GM21528 (cell line): Measurements from ENCODE around the gene LRRC73.
"Not testable (repeated sequence)": the region's sequence is repeated elsewhere in the genome, so short reads cannot be mapped to it uniquely, and the experiment has no call there.

Experiments used
- ATAC-seq: cut with Tn5 transposase; IDR thresholded peaks from one replicate; pipeline ENCODE4 v1.9.1; 2021; ENCODE audit warnings: mild to moderate bottlenecking, moderate library complexity; ENCODE audit not compliant: unreplicated experiment, low FRiP score

Gene LRRC73, protein sequence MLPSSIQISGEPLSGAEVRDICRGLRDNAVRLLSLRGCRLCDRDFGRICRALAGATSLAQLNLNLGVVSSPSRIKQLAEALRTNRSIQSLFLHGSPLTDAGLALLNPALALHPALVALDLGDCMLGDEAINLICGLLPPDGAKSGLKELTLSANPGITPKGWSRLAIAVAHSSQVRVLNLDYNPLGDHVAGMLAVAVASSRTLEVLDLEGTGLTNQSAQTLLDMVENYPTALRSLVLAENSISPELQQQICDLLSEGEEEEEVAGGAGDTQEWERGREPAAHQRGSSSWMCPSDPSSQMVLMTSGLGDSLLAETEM

DNA sequence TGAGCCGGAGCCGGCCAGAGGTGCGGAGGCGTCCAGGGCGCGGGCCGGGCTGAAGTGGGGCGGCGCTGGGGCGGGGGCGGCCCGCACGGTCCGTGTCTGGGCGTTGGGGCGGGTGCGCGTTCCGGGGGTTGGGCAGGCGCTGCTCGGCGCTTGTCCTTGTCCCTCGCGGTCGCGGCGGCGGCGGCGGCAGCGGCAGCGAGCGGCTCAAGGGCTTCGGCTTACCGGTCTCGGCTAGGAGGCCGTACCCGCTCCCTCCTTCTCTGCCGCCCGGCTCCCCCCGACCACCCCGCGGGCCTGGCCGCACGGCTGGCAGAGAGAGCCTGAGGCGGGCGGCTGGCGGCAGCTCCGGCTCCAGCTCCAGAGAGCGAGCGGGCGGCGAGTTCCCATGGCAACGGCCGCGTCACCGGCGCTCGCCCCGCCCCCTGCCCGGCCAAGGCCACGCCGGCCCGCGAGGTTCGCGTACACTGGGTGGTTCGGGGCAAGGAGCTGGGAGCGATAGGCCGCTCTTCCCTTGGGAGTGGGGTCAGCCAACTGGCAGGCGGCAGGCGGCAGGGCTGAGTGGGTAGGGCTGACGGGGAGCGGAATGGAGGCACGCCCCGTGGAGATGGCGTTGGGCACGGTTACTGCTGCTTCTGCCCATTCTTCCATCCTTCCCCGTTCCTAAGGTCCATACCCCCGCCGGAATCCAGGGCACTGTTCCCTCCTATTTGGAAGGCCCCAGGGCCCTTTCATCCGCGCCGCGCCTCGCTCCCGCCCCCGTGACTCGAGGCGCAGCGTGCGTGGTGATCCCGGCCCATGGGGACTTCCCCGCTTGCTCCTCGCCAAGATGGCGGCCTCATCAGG, at the start of gene LRRC73:
Gene LRRC73, minus strand, starts transcription at position 363 of the 843 bp plus-strand sequence. CDS start 561 bp downstream, outside the sequence.
- ATAC-seq, result no peak

DNA sequence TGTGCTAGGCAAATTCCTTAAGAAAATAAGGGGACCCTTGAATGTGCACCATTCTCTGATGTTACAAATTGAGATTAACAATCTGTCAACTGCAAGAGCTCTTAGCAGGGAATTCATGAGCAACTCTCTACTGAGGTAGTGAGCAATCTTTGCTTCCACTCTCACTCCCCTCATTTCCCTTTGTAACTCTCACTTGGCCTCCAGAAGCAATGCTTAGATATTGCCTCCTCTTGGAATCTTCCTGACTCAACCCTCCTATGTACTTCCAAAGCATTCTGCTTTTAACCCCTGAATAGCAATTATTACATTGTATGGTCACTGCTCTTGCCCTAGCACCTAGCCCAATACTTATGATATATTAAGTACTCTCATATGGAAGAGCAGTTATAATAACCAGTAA, 49.2 kb upstream of the LRRC73 start:
- no peak for ATAC-seq

DNA sequence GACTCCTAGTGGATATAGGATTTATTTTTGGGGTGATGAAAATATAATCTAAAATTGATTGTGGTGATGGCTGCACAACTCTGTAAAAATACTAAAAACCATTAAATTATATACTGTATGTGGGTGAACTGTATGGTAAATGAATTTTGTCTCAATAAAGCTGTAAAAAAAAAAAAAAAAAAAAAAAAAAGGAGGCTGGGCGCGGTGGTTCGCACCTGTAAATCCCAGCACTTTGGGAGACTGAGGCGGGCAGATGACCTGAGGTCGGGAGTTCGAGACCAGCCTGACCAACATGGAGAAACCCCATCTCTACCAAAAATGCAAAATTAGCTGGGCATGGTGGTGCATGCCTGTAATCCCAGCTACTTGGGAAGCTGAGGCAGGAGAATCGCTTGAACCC, 47.5 kb upstream of the LRRC73 start:
- not testable (repeated sequence) for ATAC-seq

DNA sequence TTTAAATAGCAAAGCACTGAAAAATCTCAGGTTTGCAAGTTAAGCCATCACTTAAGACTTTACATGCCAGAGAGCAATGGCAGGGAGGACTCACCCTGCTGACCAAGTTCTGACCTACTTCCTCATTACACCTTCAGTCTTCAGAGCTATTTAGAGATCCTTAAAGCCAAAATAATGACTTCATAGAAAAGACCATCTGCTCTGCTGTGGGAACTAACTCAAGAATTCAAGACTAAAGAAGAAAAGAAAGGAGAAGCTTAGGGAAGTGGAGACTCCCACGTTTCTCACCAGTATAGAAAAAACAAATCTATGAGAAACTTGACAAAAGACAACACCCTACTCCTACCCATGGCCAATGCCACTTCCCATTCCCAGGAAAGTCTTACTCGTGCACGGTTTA, 37.1 kb upstream of the LRRC73 start:
- ATAC-seq, result no peak

DNA sequence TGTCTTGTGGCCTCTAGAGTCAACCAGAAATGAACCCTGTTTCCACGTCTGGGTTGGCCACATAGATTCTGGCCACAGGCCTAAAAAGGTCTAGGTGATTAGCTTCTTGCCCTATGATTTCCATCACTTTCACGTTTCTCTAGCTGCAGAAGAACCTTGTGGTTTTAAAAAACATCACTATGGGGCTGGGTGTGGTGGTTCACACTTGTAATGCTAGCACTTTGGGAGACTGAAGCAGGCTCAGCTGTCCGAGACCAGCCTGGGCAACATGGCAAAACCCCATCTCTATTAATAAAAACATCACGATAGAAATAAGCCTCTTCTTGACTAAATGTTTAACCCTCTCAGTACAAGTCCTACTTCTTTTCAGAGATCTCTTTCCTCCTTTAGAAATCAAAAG, 34.3 kb upstream of the LRRC73 start:
- ATAC-seq, result no peak

DNA sequence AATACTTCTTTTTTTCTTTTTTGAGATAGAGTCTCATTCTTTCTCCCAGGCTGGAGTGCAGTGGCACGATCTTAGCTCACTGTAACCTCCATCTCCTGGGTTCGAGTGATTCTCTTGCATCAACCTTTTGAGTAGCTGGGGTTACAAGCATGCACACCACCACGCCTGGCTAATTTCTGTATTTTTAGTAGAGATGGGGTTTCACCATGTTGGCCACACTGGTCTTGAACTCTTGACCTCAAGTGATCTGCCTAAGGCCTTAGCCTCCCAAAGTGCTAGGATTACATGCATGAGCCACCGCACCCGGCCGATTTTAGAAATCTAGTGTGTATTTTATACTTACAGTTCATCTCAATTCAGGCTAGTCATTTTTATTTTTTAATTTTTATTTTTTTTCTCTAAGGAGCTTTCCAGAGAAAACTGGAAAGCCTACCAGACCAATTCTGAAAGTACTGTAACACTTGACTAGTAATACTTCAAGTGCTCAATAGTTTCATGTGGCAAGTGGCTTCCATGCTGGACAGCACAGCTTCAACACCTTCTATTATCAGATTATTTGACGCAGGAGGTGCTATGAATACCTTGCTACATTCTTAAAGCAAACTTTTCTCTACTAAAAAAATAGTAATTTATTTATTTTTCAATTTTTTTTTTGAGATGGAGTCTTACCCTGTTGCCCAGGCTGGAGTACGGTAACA, 31.8 kb upstream of the LRRC73 start:
- ATAC-seq, result no peak

DNA sequence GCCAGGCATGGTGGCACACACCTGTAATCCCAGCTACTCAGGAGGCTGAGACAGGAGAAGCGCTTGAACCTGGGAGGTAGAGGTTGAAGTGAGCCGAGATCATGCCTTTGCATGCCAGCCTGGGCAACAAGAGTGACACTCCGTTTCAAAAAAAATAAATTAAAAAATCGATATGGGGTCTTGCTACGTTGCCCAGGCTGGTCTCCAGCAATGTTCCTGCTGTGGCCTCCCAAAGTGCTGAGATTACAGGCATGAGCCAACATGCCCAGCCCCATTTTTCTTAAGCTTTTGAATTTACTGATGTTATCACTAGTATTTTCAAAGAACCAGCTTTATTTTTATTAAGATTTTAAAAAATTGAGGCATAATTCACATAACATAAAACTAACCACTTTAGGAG, 30.4 kb upstream of the LRRC73 start:
- ATAC-seq, result no peak

DNA sequence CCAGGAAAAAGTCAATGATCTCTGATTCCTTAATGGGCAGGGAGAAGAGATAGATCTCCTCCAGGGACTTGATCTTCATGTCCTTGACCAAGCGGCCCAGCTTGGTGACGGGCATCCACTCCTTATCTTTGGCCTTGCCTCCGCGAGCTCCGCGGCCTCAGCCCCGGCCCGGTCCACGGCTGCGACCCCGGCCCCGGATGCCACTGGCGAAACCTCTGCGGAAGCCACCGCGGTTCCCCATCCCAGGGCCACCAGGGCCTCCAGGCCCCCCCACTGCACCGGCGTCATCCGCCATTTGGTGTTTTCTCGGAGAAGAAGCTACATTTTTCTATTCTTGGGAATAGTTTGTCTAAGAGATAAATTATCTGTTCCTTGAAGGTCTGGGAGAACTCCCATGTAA, 29.3 kb upstream of the LRRC73 start:
- not testable (repeated sequence) for ATAC-seq

DNA sequence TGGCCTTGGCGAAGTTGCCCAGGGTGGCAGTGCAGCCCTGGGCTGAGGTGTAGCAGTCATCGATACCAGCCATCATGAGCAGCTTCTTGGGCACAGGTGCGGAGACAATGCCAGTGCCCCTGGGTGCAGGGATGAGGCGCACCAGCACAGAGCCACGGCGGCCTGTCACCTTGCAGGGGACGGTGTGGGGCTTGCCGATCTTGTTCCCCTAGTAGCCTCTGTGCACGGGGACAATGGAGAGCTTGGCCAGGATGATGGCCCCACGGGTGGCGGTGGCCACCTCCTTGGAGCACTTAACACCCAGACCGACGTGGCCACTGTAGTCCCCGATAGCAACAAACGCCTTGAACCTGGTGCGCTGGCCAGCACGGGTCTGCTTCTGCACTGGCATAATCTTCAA, 28.8 kb upstream of the LRRC73 start:
- not testable (repeated sequence) for ATAC-seq

DNA sequence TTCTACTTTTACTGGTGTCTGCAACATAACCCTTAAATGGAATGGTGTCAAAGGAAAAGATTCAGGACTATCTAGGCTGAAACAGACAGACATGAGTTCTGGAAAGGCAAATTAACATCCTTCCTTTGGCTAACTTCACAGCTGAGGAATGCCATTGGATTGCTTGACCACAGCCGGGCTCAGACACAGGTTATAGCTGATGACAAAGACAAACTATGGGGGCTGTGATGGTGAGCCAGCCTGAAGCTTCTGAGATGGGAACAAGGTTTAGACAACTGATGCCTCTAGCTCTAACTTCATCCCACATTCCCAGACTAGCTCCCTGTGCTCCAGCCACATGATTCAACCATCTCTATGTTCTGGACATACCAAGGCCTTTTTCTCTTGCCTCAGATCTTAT, 22.1 kb upstream of the LRRC73 start:
- no peak for ATAC-seq

DNA sequence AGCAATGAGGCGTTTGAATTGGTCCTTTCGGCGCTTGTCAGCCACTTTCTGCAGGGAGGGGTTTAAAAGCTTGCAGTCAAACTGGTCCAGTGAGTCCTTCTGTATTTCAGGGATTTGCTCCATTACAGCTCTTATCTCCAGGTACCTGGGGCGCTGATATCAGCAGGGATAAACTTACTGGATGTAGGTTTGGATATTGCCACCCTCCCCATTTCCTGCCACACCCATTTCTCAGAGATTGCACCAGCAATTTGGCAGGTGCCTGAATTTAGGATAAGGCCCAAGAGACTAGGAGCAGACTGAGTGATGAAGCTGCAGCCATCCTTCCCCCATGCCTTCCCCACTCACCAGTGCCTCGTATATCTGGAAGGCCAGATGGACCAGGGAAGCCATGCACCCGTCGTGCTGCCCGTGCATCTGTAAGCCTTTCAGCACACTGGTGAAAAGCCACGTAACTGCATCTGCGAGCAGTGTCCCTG, 14.4 kb upstream of the LRRC73 start:
- ATAC-seq, result no peak

DNA sequence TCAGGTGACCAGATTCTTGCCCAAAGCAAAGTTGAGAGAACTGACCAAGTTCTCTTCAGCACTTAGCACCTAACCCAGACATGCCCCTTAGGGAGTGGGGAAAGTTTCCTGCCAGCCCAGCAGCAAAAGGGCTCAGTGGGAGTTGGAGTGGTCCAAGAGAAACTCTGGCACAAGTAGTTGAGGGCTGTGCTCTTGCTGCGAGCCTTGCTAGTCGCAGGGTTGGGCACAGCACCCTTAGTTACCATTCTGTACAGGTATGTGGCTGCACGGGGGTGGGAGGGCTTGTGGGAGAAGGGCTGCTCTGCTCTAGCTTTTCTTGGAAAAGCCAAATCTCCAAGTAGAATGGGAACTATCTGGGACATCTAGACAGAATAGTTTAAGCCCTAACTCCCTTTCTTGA, 13.1 kb upstream of the LRRC73 start:
- no peak for ATAC-seq

DNA sequence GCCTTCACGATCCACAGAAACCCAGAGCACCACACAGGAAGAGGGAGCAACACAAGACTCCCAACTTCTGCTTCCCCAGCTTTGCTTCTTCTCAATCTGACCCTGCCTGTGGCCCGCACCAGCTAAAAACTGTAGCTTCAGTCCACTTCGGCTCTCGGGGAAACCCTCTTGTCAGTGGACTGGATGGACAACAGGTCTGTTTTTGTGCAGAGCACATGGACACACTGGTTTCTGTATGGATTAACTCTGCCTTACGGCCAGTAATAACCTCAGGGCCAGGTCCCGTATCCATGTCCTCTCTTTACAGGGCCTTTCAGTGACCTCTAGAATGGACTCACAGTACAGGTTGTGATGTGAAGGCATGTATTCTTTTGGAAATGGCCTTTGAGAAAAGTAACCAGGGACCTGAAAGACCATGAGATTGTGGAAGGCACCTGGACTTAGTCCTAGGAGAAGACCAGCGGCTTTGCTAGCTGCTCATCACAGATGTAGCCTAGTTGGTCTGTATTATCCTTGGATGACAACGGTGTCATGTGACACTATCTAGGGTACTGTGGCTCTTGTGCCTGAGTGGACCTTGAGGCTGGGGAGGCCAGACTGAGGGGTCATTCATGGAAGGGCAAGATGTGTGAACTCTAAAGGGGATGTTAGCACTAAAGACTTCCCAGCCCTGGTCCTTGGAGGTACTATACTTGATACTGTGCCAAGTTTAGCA, 12.6 kb upstream of the LRRC73 start:
- no peak for ATAC-seq

DNA sequence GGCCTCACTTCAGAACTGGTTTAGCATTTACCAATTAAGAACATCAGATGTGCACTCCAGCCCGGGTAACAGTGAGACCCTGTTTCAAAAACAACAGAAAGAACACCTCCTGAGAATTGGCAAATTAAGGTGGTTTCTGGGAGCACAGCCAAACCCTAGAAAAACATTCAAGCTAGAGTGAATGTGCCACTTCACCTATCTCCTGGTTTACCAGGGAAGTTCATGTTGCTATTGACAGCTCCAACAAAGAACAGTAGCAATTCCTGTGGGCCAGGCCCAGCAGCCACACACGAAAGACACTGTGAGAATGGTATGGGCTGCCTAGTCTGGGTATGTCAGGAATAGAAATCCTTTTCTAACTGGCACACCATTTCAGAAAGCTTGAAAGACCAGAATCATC, 11.7 kb upstream of the LRRC73 start:
- ATAC-seq, result no peak

DNA sequence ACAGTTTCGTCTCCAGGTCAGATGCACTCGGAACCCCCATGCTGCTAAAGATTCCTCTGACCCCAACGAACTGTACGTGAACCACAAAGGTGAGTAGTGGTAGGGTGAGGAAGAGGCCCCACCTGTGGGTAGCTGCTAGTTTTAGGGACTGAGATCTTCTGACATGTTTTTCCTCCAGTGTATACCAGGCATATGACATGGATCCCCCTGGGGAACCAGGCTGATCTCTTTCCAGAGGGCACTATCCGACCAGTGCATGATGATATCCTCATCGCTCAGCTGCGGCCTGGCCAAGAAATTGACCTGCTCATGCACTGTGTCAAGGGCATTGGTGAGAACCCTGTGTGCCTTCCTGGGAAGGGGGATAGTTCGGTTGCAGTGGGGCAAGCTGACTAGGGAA, 10.0 kb upstream of the LRRC73 start:
- ATAC-seq, result no peak

DNA sequence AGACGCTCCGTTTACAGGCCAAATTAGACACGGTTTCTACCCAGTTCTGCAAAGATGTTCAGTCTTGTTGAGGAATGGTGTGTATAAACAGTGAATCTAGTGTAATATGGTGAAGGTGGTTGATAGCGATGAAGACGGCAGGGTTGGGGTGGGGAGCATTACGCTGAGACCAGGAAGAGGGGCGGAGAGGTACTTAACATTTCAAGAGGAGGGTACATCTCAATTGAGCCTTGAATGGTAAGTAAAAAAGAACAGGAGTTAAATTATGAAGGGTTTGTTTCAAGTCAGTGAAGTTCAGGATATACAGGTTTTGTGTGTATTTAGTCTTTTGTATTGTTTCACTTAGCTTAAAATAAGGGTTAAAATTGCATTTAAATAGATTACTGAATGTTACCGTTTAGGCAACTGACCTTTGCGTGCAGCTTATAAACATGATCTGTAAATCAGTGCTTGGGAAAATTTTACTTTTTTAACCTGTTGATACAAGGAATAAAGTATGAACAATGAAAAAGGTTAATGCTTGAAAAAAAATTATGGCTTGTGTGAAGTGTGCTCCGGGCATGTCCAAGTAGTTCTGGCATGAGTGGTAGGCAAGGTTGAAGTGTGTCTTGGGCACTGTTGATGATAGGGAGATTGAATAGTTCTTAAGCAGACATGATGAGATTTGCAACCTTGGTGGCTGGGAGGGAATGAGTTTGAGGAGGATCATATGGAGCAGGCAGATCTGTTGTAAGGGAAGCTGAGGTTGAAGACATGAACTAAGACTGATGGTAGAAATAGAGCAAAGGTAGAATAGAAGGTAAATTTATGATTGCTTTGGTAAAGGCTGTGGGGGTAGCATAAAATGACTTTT, 7.6 kb upstream of the LRRC73 start:
- no peak for ATAC-seq

DNA sequence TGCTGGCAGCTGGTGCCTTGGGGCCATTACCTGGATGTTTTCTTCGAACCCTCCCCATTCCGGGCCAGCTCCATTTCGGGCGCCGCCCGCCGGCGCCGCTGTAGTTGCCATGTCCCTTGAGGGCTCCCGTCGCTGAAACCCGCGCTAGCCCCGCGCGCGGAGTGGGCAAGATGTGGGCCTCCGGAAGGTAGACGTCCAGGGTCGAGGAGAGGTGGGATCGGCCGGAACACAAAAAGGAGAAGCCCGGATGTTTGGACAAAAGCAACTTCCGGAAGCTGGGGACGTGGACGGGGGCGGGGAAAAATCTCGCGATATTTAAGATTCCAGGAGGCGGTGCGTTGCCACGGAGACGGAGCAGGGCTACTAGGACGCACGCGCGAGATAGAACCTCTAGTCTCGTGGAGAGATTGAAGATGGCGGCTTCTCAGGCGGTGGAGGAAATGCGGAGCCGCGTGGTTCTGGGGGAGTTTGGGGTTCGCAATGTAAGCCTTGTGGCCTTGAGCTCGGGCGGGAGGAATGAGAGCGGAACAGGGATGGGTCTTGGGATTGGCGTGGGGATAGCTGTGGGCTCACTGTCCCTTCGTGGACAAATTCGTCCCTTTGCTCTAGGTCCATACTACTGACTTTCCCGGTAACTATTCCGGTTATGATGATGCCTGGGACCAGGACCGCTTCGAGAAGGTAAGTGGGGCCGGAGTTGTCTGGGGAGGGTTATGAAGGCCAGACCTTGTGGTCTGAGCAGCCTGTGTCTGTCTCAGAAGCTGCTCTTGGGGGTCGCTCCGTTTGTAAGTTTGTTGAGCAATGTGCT, 6.8 kb upstream of the LRRC73 start, which contains the start of the genes POLR1C and YIPF3:
Gene POLR1C, plus strand, starts transcription at position 393 of the 808 bp plus-strand sequence. Its CDS starts 21 bp downstream, at position 414.
Gene YIPF3, minus strand, starts transcription at position 230 of the 808 bp plus-strand sequence. Its CDS starts 119 bp downstream, at position 111.
- peak; percentile 84 for ATAC-seq

DNA sequence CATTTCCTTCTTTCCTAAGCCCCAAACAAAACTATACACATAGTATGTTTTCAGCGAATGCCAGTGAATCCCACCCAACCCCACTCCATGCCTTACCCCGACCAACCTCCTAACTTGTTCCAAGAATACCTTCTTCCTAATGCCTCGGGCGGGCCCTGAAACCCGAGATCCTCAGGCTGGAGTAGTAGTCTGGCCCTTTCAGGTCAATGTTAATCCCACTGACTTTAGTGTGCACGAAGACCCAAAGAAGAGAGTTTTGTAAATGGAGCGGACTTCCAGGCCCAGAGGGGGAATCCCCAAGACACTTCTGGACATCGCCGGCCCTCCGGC, 6.2 kb upstream of the LRRC73 start:
- ATAC-seq, result peak; percentile 18

DNA sequence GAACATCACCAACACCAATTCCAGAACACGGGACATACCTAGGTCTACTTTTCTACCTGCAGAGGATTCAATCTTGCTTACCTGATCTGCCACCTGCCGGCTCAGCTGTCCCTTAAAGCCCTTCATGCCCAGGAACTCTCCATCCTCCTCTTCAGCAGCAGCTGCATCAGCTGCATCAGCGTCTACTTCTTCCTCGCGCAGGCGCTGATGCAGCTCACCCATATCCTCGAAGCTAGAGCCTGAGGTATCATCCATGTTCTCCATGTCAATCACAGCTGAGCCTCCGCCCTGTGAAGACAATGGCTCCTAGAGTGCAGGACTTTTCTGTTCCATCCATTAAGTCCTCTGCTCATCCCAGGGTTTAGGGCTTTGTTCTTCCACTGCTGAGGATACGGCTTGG, 5.7 kb upstream of the LRRC73 start:
- ATAC-seq, result no peak
